Calu3 (cell line): Measurements from ENCODE around the gene DOLK. TPM values are rescaled to one million over a fixed set of nuclear protein-coding genes. Genes with fewer than 3 reads are reported as not detected.

Source experiments
- BruUV-seq: library from RNA; stranded (reverse); fragments of 400-500 nt; replicated peaks from 2 replicates; lab custom pipeline; 2021; lab: Mats Ljungman, UMichigan
- CTCF ChIA-PET: fragments of 300-600 bp; sonication (Branson Sonifier 250); formaldehyde crosslinking; loops from one replicate; lab custom pipeline; 2022; ENCODE audit warnings: antibody characterized with exemption; lab: Charles Lee
- DNase-seq: peaks from one replicate; pipeline ENCODE4 v3.0.0; 2022
- H3K27ac Mint-ChIP-seq: one replicate; pipeline ENCODE4 v1.8.0; 2022; ENCODE audit warnings: mixed read lengths; ENCODE audit not compliant: unreplicated experiment
- H3K27me3 Mint-ChIP-seq: one replicate; pipeline ENCODE4 v1.8.0; 2022; ENCODE audit warnings: mixed read lengths; ENCODE audit not compliant: unreplicated experiment
- H3K36me3 Mint-ChIP-seq: one replicate; pipeline ENCODE4 v1.8.0; 2022; ENCODE audit warnings: mild to moderate bottlenecking, moderate library complexity, mixed read lengths; ENCODE audit not compliant: insufficient read depth, unreplicated experiment
- H3K4me1 Mint-ChIP-seq: one replicate; pipeline ENCODE4 v1.8.0; 2022; ENCODE audit warnings: mild to moderate bottlenecking, low read depth, mixed read lengths; ENCODE audit not compliant: unreplicated experiment
- H3K4me3 Mint-ChIP-seq: one replicate; pipeline ENCODE4 v1.8.0; 2022; ENCODE audit warnings: mild to moderate bottlenecking, low read depth, moderate library complexity, mixed read lengths; ENCODE audit not compliant: unreplicated experiment
- H3K9me3 Mint-ChIP-seq: one replicate; pipeline ENCODE4 v1.8.0; 2022; ENCODE audit warnings: low read depth, mixed read lengths; ENCODE audit not compliant: unreplicated experiment
- intact Hi-C: fragments of 100-400 bp; cut with micrococcal nuclease; formaldehyde crosslinking; loops from one replicate; pipeline ENCODE4 v1.10.0; 2022; ENCODE audit not compliant: unreplicated experiment
- total RNA-seq: library from RNA; stranded (reverse); gene quantifications from 2 replicates; pipeline ENCODE4 v1.2.3, GENCODE V29; 2022
- TF ChIP-seq, protein P1 (sequence below): fragments of 200-600 bp; IDR thresholded peaks from one replicate; pipeline ENCODE4 v1.8.0; 2022; ENCODE audit warnings: antibody characterized with exemption; ENCODE audit not compliant: unreplicated experiment

Gene DOLK
- total RNA-seq, 1 experiment from 2014 or later, result 14.7 TPM

DNA sequence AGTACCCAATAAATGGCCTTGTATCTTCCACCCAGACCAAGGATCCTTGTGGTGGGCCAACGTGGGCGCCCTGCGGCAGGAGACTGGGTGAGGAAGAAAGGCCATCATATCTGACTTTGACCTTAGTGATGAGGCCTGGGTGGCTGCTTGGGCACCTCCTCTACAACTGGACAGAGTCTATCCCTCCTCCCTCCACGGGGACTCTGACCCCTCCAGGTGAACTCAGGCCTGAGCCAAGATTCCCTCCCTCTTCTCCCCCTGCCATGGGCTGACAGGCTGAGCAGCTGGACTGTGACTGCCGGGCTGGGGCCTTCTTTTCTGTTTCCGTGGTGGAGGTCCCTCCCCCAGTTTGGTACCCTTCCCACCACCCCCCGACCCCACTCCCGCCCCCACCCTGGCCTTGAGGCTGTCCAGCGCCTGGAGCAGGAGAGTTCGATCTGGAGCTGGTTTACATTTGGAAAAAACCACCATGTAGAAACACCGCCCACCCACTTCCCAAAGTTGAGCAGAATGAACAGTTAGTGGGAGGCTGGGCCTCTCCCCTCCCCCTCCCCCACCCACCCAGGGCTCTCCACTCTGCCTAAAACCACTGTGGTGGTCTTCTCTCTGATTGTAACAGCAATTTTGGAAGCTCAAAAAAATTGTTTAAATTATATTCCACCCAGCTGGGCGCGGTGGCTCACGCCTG is 27.9 kb downstream of the DOLK start:
- no peaks in the 10 kb centered on the region for H3K4me1 Mint-ChIP-seq
- DNase-seq, result no peak
- intact Hi-C loops, result no loop called here
- H3K4me3 Mint-ChIP-seq, result no peak overlapping the region
- no peaks in the 10 kb centered on the region for H3K27me3 Mint-ChIP-seq
- BruUV-seq, result no TSS peak
- TF ChIP-seq, protein P1, sequence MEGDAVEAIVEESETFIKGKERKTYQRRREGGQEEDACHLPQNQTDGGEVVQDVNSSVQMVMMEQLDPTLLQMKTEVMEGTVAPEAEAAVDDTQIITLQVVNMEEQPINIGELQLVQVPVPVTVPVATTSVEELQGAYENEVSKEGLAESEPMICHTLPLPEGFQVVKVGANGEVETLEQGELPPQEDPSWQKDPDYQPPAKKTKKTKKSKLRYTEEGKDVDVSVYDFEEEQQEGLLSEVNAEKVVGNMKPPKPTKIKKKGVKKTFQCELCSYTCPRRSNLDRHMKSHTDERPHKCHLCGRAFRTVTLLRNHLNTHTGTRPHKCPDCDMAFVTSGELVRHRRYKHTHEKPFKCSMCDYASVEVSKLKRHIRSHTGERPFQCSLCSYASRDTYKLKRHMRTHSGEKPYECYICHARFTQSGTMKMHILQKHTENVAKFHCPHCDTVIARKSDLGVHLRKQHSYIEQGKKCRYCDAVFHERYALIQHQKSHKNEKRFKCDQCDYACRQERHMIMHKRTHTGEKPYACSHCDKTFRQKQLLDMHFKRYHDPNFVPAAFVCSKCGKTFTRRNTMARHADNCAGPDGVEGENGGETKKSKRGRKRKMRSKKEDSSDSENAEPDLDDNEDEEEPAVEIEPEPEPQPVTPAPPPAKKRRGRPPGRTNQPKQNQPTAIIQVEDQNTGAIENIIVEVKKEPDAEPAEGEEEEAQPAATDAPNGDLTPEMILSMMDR, result no peak
- H3K36me3 Mint-ChIP-seq, result peaks cover 22% of the 10 kb centered on the region
- CTCF ChIA-PET, result interaction anchor here (0.6 kb wide), 1 partner anchor 84 kb away, joined by 5 read pairs; no protein-coding TSS in a partner anchor
- H3K27ac Mint-ChIP-seq, result no peak overlapping the region
- no peaks in the 10 kb centered on the region for H3K9me3 Mint-ChIP-seq

DNA sequence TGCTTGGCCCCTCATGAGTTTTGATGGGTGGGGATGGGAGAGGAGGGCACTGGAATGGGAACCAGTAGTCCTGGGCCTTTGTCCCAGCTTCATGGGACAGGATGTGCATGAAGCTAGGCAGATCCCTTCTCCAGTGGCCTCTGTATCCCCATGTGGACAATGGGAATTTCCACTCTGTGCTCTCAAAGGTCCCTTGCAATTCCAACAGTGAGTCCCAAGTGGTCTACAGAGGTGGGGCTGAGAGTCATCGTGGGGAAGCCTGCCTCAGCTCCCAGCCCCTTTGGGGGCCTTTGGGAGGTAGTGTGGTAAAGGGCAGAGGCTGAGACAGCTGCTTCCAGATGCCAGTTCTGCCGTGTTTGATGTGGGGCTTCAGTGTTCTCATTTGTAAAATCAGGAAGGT is 28.5 kb downstream of the DOLK start:
- no peak overlapping the region for H3K4me3 Mint-ChIP-seq
- DNase-seq, result no peak
- H3K36me3 Mint-ChIP-seq, result peaks cover 22% of the 10 kb centered on the region
- H3K4me1 Mint-ChIP-seq, result no peaks in the 10 kb centered on the region
- TF ChIP-seq, protein P1, result no peak
- no peaks in the 10 kb centered on the region for H3K9me3 Mint-ChIP-seq
- H3K27me3 Mint-ChIP-seq, result no peaks in the 10 kb centered on the region
- no TSS peak for BruUV-seq
- CTCF ChIA-PET, result no interaction called here
- intact Hi-C loops, result no loop called here
- H3K27ac Mint-ChIP-seq, result no peak overlapping the region

GRCh38 chr9:128917151-128917849 is 30.1 kb downstream of the DOLK start:
- DNase-seq, result no peak
- H3K4me1 Mint-ChIP-seq, result peaks cover 11% of the 10 kb centered on the region
- TF ChIP-seq, protein P1, result no peak
- H3K9me3 Mint-ChIP-seq, result no peaks in the 10 kb centered on the region
- H3K4me3 Mint-ChIP-seq, result no peak overlapping the region
- CTCF ChIA-PET, result no interaction called here
- peaks cover 22% of the 10 kb centered on the region for H3K36me3 Mint-ChIP-seq
- no peaks in the 10 kb centered on the region for H3K27me3 Mint-ChIP-seq
- no TSS peak for BruUV-seq
- intact Hi-C loops, result no loop called here
- H3K27ac Mint-ChIP-seq, result no peak overlapping the region

- H3K4me1 Mint-ChIP-seq, result peaks cover 17% of the 10 kb centered on the region
- BruUV-seq, result no TSS peak
- peaks cover 22% of the 10 kb centered on the region for H3K36me3 Mint-ChIP-seq
- H3K4me3 Mint-ChIP-seq, result no peak overlapping the region
- CTCF ChIA-PET, result no interaction called here
- H3K9me3 Mint-ChIP-seq, result no peaks in the 10 kb centered on the region
- DNase-seq, result no peak
- intact Hi-C loops, result no loop called here
- no peak overlapping the region for H3K27ac Mint-ChIP-seq
- TF ChIP-seq, protein P1, result no peak
- no peaks in the 10 kb centered on the region for H3K27me3 Mint-ChIP-seq
Measured at GRCh38 chr9:128916745-128917144, 30.7 kb downstream of the DOLK start.
